ENCODE results near the gene PFN4.

GRCh38 chr2:24075915-24076848 is 47.0 kb downstream of the PFN4 start, which contains the start of gene SF3B6:
- TF ChIP-seq CTCF (IDR thresholded peaks at IDR 0.05) (no peak), TCF12 (IDR thresholded peaks at IDR 0.05) (peak; percentile 65; the same call in 1 of the 2 replicates), NFIC (IDR thresholded peaks at IDR 0.05; ENCODE audit: borderline replicate concordance) (peak; percentile 70; the same call in 1 of the 2 replicates), GABPA (IDR thresholded peaks at IDR 0.05; ENCODE audit: low read depth) (peak; percentile 99), EZH2phosphoT487 (IDR thresholded peaks at IDR 0.05; ENCODE audit: borderline replicate concordance, low read depth) (no peak), TEAD4 (IDR thresholded peaks at IDR 0.05; ENCODE audit: borderline replicate concordance, insufficient read depth) (peak; percentile 39; the same call in 1 of the 2 replicates), SMC3 (IDR thresholded peaks at IDR 0.05; ENCODE audit: low read depth, low read length) (no peak), FOXJ3 (CRISPR knock-in tag; IDR thresholded peaks at IDR 0.05) (peak; percentile 93), YY1 (IDR thresholded peaks at IDR 0.05; ENCODE audit: low read depth) (peak; percentile 78), USF2 (IDR thresholded peaks at IDR 0.05; ENCODE audit: borderline replicate concordance, low read depth, low read length) (no peak), POLR2AphosphoS5 (IDR thresholded peaks at IDR 0.05; ENCODE audit: low read depth, low read length) (peak; percentile 97), GATA2 (CRISPR knock-in tag; IDR thresholded peaks at IDR 0.05) (0 out of 2 replicates have a peak, but pooled peaks have one; percentile 34)
- TF ChIP-seq, protein P1, sequence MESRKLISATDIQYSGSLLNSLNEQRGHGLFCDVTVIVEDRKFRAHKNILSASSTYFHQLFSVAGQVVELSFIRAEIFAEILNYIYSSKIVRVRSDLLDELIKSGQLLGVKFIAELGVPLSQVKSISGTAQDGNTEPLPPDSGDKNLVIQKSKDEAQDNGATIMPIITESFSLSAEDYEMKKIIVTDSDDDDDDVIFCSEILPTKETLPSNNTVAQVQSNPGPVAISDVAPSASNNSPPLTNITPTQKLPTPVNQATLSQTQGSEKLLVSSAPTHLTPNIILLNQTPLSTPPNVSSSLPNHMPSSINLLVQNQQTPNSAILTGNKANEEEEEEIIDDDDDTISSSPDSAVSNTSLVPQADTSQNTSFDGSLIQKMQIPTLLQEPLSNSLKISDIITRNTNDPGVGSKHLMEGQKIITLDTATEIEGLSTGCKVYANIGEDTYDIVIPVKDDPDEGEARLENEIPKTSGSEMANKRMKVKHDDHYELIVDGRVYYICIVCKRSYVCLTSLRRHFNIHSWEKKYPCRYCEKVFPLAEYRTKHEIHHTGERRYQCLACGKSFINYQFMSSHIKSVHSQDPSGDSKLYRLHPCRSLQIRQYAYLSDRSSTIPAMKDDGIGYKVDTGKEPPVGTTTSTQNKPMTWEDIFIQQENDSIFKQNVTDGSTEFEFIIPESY (IDR thresholded peaks at IDR 0.05; ENCODE audit: borderline replicate concordance, low read depth), result peak; percentile 91
- TF ChIP-seq, protein P2, sequence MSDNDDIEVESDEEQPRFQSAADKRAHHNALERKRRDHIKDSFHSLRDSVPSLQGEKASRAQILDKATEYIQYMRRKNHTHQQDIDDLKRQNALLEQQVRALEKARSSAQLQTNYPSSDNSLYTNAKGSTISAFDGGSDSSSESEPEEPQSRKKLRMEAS (IDR thresholded peaks at IDR 0.05; ENCODE audit: low read depth), result peak; percentile 97

All from SK-N-SH (cell line).